ENCODE results near the gene COL23A1.

GRCh38 chr5:178312880-178313282 lies 277.3 kb downstream of the COL23A1 start:
- TF ChIP-seq EP300 (IDR thresholded peaks at IDR 0.05), result no peak
- no peak for TF ChIP-seq CTCF (IDR thresholded peaks at IDR 0.05)
- TF ChIP-seq POLR2A (IDR thresholded peaks at IDR 0.05), result no peak

All from tibial nerve (tissue), 4 donors.